ENCODE data around the gene USP38.
"Not testable (repeated sequence)": the region's sequence is repeated elsewhere in the genome, so short reads cannot be mapped to it uniquely, and the experiment has no call there.

Gene USP38

DNA sequence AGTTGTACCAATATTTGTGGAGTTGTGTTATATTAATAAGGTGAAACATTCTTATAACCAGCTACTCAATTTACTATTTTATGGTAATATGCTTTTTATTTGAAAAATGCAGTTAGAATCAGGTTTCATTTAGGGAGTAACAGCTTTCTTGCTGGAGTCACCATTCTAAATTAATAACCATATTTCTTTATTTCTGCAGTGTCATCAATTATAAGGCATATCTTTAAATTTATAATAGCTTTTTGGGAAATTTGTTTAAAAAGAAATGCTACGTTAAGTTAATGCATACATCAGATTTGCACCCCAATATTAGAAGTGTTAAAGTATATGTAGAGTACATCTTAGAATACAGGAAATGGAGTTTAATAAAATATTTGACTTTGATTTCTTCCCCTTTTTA lies 18.9 kb downstream of the USP38 start:
- DNase-seq, result no peak

DNA sequence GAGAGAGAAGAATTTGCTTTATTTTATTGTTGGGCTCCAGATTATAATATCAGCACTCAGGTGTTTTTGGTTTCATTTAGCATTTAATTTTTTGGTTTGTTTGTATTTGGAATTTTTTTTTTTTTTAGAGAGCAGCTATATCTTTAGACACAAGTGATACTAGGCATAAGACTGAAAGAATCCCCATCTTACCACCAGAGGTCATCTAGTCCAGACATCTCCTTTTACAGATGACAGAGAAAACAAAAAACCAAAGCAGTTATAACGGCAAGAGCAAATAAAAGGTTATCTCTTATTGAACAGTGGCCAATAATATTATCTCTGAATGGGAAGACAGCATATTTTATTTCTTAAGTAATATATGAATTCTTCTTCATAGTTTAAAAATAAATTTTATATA lies 22.8 kb downstream of the USP38 start:
- peak in 1 of 56 donors; percentile 6 for DNase-seq

DNA sequence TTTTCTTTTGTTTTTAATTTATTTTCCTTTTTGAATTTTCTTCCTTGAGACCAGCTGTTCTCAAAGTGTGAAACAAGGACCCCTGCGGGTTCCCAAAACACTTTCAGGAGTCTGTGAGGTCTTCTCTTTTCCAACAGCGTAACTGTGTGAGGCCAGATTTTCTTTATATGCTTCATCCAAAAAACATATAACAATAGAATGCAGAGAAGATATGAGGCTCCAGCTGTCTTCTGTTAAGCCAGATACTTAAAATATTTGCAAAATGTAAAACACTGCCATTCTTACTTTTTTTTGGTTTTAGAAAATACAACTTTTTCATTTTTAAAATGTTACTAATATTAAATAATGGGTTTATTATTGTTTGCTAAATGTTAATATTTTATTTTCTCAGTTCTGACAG lies 27.8 kb downstream of the USP38 start:
- DNase-seq, result no peak

DNA sequence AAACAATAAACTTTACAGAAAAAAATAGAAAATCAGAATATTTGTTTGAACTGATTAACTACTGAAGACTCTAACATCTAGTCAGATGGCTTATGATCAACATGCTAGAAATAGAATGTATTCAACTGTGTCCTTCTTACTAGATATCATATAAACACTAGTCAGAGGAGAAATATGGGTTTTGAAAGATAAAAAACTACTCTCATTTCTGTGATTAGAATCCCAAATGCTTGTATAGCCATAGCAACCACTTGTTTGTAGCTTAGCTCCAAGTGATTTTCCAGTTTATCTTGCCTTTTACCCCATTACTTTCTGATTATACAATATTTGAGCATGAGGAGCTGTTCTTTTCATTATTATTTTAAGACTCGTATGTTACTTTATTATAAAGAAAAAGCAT lies 31.2 kb downstream of the USP38 start:
- no peak for DNase-seq

DNA sequence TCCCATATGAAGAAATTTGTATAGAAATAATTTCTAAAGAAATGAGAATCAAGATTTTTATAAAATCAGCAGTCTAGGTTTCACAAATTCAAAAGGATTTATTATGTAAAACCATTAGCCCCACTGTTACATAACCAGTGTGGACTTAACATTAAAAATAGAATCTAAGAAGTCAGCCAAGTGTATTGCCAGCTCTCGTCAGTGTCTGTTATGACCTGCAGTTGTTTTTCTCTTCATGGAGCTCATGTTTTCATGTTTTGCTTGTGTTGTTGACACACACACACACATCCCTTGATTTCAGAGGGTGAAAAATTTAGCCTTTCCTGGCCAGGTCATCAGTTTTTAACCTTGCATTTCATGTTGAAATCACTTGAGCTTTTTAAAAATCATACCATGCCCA lies 39.5 kb downstream of the USP38 start:
- DNase-seq, result no peak

DNA sequence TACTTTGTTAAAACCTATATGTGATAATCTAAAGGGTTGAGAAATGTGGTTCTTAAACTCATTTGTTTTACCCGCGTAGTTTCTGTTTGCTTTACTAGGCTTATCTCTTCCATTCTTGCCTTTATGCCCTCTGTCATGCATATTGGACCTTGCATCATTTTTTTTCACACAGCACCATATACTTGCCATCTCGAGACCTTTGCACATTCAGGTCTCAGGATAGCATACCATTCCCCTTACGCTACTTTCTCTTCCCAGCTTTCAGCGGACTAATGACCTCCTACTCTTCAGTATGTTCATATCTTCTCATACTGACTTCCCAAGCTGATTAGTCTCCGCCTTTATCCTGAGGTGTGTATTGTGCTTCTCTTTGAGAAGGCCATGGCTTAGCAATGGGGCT lies 40.5 kb downstream of the USP38 start:
- no peak for DNase-seq

DNA sequence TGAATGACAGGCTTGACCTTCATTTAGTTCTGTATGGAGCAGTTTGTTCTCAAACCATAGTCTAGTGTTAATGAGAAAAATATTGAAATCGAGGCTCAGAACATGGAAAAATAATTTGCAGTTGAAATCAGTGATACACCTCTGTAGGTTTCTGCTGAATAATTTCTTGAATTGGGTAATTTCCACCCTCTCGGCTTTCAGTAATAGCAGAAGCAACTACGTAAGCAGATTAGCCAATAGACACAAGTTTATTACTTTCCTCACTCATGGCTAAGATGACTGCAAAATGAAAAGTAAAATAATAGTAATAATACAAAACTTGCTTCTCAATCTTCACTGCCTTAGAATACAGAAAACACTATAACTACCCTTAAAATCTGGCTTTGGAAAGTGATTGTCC lies 46.0 kb downstream of the USP38 start:
- no peak for DNase-seq

DNA sequence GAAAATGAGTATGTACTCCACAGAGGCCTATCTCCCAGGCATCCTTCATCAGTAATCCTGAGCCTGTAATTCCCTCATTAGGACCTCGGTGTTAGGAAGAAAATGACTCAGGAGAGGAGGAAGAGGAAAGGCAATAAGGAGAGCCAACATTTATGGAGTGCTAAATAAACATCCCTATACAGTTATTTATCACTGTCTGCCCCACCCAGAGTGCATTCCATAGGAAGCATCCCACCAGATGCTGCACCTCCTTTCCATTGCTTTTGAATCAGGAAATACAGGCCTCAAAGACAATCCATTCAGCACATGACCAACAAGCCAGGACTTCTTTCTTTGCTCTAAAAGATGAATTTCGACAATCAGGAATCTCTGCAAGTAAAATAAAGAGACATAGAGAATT lies 47.6 kb downstream of the USP38 start:
- no peak for DNase-seq

DNA sequence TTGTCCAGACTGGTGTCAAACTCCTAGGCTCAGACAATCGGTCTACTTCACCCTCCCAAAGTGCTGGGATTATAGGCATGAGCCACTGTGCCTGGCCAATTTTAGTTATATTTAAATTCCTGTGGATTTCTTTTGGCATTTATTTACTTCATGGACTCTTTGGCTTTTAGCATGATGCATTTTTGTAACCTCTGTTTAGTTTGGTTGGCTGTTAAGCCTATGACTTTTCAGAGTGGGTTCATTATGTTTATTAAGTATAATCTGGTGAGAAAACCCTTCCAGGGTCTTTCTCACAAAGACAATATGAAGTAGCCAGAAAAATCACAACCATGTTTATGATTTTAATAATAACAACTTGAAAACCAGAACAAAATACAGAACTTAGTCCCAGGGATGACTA lies 49.4 kb downstream of the USP38 start:
- DNase-seq, result no peak

DNA sequence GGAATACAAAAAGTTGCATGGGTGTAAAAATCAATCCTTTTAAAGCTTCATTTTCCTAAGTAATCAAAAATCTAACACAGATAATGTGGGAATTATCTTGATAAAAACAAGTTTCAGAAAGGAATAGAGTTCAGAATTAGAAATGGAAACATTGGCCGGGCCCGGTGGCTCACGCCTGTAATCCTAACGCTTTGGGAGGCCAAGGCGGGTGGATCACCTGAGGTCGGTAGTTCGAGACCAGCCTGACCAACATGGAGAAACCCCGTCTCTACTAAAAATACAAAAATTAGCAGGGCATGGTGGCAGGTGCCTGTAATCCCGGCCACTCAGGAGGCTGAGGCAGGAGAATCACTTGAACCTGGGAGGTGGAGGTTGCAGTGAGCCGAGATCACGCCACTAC lies 52.5 kb downstream of the USP38 start:
- not testable (repeated sequence) for DNase-seq

DNA sequence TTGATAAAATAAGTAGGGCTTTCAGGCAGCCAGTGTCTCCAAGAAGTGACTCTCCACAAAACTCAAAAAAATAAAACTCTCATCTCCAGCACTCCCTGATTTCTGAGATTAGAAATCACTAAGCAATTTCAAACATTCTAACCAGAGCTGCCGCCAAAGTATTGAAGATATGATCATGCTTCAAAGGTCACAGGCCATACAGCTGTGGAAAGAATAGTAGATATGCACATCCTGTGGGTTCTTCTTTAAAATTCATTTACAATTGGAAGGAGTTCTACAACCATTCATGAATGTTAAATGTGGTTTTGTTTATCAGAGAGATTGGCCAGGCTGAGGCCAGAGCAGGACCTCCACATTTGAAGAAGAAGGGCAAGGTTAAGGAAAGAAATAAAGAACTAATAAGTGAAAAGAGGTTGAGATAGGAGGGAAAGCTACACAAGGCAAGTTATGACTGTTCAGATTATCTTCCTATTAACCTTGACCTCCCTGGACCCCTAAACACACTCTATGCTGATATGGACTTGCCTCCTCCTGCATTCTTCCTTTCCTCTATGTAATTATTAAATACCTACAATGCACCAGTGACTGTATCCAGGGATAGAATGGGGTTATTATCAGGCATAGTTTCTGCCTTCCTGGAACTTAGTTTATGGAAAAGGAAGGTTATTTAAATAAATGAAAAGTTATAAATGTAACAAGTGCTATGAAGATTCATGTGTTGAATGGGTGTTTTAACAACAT lies 56.4 kb downstream of the USP38 start:
- no peak for DNase-seq

DNA sequence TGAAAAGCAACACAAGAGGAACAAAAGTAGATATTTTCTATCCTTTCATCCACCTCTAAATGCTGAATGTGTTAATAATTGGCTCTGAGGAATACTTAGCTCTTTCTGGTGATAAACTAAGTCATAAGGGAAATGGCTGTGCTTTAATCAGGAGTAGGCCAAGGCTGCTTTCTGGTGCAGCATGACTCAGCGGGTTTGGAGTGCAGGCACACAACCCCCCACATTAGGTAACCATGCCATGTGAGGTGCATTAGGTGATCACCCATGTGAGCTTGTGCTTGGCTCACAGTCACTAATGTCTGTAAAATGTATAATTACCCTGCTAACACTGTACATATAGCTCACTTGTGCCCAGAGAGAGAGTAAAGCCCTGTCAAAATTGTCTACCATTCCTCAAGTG lies 57.2 kb downstream of the USP38 start:
- no peak for DNase-seq

DNA sequence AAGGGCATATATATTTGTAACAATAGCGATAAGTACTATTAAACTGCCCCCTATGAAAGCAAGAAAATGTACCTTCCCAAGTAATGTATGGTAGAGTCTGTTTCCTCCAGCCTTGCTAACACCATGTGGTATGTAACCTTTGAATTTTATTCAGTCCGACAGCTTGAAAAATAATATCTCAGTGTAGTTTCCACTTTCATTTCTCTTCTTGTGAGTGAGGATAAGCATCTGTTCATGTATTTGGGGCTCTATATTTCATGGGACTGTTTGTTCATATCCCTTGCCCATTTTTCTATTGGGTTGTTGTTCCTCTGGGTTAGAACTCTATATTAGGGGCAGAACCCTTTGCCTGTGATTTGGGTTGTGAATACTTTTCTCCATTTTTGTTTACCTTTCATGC lies 58.3 kb downstream of the USP38 start:
- DNase-seq, result no peak

DNA sequence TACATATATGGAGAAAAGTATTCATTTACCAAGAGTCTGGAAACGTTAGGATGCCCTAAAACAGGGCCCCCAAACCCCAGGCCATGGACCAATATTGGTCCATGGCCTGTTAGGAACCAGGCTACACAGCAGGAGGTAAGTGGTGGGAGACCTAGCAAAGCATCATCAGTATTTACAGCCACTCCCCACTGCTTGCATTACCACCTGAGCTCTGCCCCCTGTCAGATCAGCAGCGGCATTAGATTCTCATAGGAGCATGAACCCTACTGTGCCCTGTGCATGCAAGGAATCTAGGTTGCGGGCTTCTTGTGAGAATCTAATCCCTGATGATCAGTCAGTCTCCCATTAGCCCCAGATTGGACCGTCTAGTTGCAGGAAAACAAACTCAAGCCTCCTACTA lies 62.3 kb downstream of the USP38 start:
- DNase-seq, result no peak

DNA sequence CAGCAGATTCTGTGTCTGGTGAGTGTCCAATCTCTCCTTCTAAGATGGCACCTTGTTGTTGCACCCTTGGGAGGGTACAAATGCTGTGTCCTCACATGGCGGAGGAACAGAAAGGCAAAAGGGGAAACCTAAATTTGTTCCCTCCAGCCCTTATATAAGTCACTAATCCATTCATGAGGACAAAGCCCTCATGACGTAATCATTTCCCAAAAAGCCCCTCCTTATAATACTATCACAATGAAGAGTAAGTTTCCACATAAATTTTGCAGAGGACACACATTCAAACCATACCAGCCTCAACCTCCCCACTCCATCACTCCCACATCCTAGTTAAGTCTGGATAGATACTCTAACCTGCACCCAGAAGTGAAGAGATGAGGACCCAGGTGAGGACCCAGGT lies 63.1 kb downstream of the USP38 start:
- no peak for DNase-seq

DNA sequence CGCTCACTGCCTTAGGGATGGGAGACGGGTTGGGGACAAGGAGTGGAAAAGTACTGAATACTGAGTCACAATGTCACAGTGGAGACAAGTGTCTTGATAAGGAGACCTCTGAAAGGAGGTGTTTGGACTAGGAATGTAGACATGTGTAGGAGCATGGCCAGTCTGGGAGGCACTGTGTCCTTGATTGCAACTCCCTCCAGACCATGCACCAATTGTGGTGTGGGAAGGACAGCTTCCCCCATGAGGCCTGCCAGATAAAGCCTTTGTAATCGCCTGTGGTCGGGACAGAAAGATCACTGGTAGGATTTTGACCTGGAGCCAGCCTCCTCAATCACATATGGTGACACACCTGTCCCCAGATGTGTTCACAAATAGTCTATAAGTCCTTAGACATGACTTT lies 64.1 kb downstream of the USP38 start:
- DNase-seq, result no peak

DNA sequence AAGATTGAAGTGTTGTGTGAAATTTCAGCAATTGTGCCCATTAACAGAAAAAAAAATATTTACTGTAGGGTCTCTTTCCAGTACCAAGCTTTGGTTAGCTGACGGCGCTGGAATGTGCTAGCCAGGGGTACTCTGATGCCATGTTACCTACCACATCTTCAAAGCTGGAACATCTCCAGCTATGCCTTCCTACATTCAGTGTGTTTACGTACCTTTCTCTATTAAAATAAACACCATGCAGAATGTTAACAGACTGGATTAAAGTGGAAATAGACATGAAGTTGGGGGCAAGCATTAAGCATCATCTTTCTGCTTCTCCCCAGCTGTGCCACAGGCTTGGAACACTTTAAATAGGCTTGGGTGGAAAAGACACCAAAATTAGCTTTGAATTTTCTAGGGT lies 65.9 kb downstream of the USP38 start:
- DNase-seq, result no peak

DNA sequence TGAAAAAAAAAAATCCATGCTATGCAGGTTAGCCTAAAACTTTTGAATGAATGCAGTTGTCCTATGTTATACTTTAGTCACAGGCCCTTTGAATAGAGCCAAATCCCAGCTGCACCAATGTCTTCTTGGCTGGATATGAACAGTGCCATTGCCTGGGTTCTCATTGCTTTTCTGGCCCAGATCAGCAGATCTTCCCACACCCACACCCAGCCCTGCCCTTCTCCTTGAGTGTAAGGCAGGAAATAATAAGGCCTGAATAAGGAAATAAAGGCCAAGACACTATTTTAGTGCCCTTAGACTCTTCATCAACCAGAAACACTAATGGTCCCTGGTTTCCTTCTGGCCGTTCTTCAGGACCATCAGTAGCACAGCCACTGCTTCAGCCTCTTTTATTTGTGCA lies 66.6 kb downstream of the USP38 start:
- no peak for DNase-seq

DNA sequence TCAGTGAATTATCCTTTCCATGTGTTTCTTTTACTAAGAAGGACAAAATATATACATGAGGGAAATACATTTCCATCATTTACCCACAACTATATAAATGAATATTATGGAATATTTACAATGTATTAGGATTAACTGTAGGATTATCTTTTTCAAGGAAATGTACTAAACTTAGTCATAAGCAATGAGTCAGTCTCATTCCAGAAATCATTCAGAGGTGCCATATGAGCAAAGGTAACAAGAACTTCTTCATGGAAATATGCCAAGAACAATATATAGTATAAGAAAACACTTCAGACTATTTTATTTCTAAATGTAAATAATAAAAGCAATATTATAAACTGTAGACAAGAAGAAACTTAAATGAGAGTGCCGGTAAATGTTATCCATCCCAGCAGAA lies 67.1 kb downstream of the USP38 start:
- DNase-seq, result no peak

DNA sequence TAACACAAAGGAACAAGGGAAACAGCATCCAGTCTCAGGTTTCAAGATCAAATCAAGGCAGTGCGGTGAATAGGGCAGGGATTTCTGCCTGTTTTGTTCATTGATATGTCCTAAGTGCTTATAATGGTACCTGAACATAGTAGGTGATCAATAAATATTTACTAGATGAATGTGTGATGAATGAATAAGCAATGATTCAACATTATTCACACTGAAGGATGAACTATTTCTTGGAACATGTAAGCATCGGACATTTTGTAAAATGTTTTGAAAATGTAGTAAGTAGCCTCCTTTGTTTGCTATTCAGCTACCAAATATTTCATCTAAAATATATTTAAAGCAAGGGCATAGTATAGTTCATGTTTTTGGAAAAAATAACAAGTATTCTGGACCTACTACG lies 67.8 kb downstream of the USP38 start:
- DNase-seq, result no peak

DNA sequence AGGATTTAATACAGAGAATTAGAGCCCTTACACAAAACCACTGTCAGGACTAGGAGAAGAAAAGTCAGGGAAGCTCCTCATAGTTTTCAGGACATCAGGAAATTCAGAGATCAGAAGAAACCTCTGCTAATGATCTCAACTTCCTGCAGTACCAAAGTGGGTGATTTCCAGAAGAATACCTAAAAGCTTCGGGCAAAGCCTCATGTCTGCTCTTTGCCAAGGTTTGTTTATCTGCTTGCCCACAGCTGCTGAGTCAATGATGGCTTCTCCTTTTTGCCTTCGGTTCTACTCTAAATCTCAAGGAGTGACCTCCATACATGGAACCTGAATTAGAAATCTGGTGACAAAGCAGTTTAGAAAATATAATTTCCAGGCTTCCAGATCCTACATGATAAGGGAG lies 68.4 kb downstream of the USP38 start:
- DNase-seq, result no peak

DNA sequence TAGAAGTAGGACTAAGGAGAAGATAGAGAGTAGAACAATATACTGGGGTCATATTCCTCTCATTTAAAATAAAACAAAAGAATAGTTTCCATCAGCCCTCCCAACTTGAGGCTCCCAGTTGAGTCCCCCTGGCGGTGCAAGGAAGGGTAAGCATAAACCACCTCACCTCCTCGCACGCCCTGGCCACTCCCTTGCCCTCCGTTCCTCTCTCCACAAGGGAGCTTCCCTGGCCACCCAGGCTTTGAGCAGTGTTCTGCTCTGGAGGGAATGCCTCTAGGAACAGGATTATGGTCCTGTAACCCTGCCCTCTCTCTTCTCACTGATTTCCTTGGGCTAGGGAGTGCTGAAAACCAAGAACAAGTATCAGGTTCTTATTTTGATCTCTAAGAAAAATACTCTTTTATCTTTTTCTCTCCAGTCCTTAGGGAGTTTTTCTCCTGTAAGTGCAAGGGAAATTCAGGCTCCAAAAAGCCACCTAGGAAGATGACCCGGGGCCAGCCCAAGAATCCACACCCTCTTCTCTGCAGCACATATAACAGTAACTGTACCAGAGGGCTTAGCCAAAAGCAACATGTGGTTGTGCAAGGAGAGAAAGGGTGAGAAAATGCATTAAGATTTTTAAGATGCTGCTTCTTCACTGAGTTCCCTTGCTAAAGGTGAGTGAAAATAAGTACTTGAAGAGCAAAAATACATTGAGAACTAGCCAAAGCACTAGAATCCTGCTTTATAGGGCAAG lies 69.9 kb downstream of the USP38 start:
- DNase-seq, result no peak

DNA sequence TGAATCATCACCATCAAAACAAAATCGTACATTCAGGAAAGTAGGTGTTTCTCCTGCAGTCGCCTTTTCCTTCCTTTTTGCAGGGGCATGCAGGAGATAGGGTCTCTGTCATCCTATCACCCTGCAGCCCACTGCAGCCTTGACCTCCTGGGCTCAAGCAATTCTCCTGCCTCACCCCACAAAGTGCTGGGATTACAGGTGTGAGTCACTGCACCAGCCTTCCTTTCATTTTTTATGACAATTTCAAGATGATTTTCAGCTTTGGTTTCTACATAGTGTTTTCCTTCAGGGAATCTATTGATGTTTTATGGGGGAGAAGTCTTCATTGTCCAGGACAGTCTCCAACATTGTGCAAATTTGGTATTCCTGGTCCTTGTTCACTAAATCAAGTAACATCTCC lies 71.7 kb downstream of the USP38 start:
- DNase-seq, result no peak
